Liver (tissue), 9 donors: Measurements from ENCODE around the gene LAMC2. TPM values are rescaled to one million over a fixed set of nuclear protein-coding genes. Genes with fewer than 3 reads are reported as not detected.

ENCODE experiments used
- DNase-seq: peaks from one replicate; pipeline ENCODE4 v3.0.0-alpha.2; 2017; ENCODE audit warnings: low spot score
- H3K27ac ChIP-seq, 2 donors: one replicate each; pipeline ENCODE4 v1.7.0; 2013; ENCODE audit warnings: inconsistent platforms in 2 of 2, low read length in 2 of 2, control low read depth in 1 of 2, low read depth in 1 of 2, mild to moderate bottlenecking in 1 of 2
- H3K27me3 ChIP-seq, 4 donors: one replicate each; pipeline versions ENCODE4 v1.6.1 to v1.7.0; 2013; ENCODE audit warnings: low read length in 3 of 4, inconsistent platforms in 1 of 4, mild to moderate bottlenecking in 1 of 4, moderate library complexity in 1 of 4; ENCODE audit not compliant: control insufficient read depth in 4 of 4, insufficient read depth in 4 of 4
- H3K36me3 ChIP-seq, 4 donors: one replicate each; pipeline versions ENCODE4 v1.6.1 to v1.7.0; 2013; ENCODE audit warnings: low read length in 3 of 4, mild to moderate bottlenecking in 3 of 4, low read depth in 1 of 4, moderate library complexity in 1 of 4; ENCODE audit not compliant: control insufficient read depth in 4 of 4, insufficient read depth in 3 of 4
- H3K4me1 ChIP-seq, 4 donors: one replicate each; pipeline versions ENCODE4 v1.6.1 to v1.7.0; 2013; ENCODE audit warnings: low read length in 3 of 4, mild to moderate bottlenecking in 3 of 4, moderate library complexity in 1 of 4; ENCODE audit not compliant: control insufficient read depth in 4 of 4, insufficient read depth in 4 of 4
- H3K4me3 ChIP-seq, 3 donors: one replicate each; pipeline versions ENCODE4 v1.6.1 to v1.7.0; 2013; ENCODE audit warnings: low read length in 3 of 3, control low read depth in 1 of 3, low read depth in 1 of 3, mild to moderate bottlenecking in 1 of 3
- H3K9ac ChIP-seq, 2 donors: one replicate each; pipeline ENCODE4 v1.7.0; 2013; ENCODE audit warnings: low read length in 2 of 2, mild to moderate bottlenecking in 2 of 2, moderate library complexity in 2 of 2, control low read depth in 1 of 2, low read depth in 1 of 2
- H3K9me3 ChIP-seq, 4 donors: one replicate each; pipeline versions ENCODE4 v1.6.1 to v1.7.0; 2013; ENCODE audit warnings: low read length in 3 of 4; ENCODE audit not compliant: control insufficient read depth in 4 of 4
- EGR1 ChIP-seq, 2 donors: IDR thresholded peaks; 2 replicates each; pipeline ENCODE4 v1.6.1; 2016 to 2018; ENCODE audit warnings: antibody characterized with exemption in 2 of 2, low read depth in 2 of 2
- FOXA1 ChIP-seq: IDR thresholded peaks from 2 replicates; pipeline ENCODE4 v1.6.1; 2016; ENCODE audit warnings: antibody characterized with exemption
- FOXA2 ChIP-seq: IDR thresholded peaks from 2 replicates; pipeline ENCODE4 v1.6.1; 2016; ENCODE audit warnings: antibody characterized with exemption
- GABPA ChIP-seq, 2 donors: IDR thresholded peaks in 1 of 2; conservative IDR thresholded peaks in 1 of 2; 2 replicates each; pipeline ENCODE4 v1.6.1; 2016; ENCODE audit warnings: antibody characterized with exemption in 2 of 2, mild to moderate bottlenecking in 1 of 2, moderate library complexity in 1 of 2
- HNF4A ChIP-seq, 2 donors: conservative IDR thresholded peaks; 2 replicates each; pipeline ENCODE4 v1.6.1; 2016; ENCODE audit warnings: antibody characterized with exemption in 2 of 2, mild to moderate bottlenecking in 2 of 2
- HNF4G ChIP-seq: IDR thresholded peaks from 2 replicates; pipeline ENCODE4 v1.6.1; 2016; ENCODE audit warnings: antibody characterized with exemption
- JUND ChIP-seq, 2 donors: IDR thresholded peaks; 2 replicates each; pipeline ENCODE4 v1.6.1; 2016; ENCODE audit warnings: antibody characterized with exemption in 2 of 2
- NR2F2 ChIP-seq: IDR thresholded peaks from 2 replicates; pipeline ENCODE4 v1.6.1; 2016; ENCODE audit warnings: antibody characterized with exemption
- RAD21 ChIP-seq, 2 donors: IDR thresholded peaks; 2 replicates each; pipeline ENCODE4 v1.6.1; 2016; ENCODE audit warnings: antibody characterized with exemption in 2 of 2, mild to moderate bottlenecking in 2 of 2
- RXRA ChIP-seq, 2 donors: IDR thresholded peaks; 2 replicates each; pipeline ENCODE4 v1.6.1; 2017 to 2018; ENCODE audit warnings: antibody characterized with exemption in 2 of 2, mild to moderate bottlenecking in 1 of 2
- SP1 ChIP-seq: IDR thresholded peaks from 2 replicates; pipeline ENCODE4 v1.6.1; 2018; ENCODE audit warnings: antibody characterized with exemption, mild to moderate bottlenecking
- TAF1 ChIP-seq: conservative IDR thresholded peaks from 2 replicates; pipeline ENCODE4 v1.6.1; 2016; ENCODE audit warnings: antibody characterized with exemption, mild to moderate bottlenecking
- YY1 ChIP-seq: IDR thresholded peaks from 2 replicates; pipeline ENCODE4 v1.6.1; 2016; ENCODE audit warnings: antibody characterized with exemption, mild to moderate bottlenecking
- WGBS: extraction: QIAGEN DNeasy Blood & Tissue Kit; methylation state at CpG from one replicate; pipeline ENCODE4 v1.1.7; 2013; 5-methylcytosine and 5-hydroxymethylcytosine counted together
- polyA plus RNA-seq, 2 donors: library from polyadenylated mRNA; stranded (reverse) in 1 of 2; unstranded in 1 of 2; fragments of 200-250 nt in 1 of 2; fragments of >200 nt in 1 of 2; fragmentation: Nextera tagmentation in 1 of 2; extraction: Ambion mirVana in 1 of 2; gene quantifications; one replicate each; pipeline versions ENCODE4 v1.2.1 to v1.2.3, GENCODE V29; 2013 to 2015
- total RNA-seq, 2 donors: library from RNA; depleted of rRNA; stranded (reverse); fragments of >200 nt; gene quantifications; one replicate each; pipeline ENCODE4 v1.2.3, GENCODE V29; 2014
- TF ChIP-seq, protein P1 (sequence below): fragments of 150-350 bp; IDR thresholded peaks from 2 replicates; pipeline ENCODE4 v1.5.1; 2017; ENCODE audit warnings: improper control_type of control experiment, low read depth, low read length; ENCODE audit not compliant: missing input control
- TF ChIP-seq, protein P2 (sequence below): IDR thresholded peaks from 2 replicates; pipeline ENCODE4 v1.6.1; 2016; ENCODE audit warnings: antibody characterized with exemption
- TF ChIP-seq, protein P3 (sequence below): IDR thresholded peaks from 2 replicates; pipeline ENCODE4 v1.6.1; 2016; ENCODE audit warnings: antibody characterized with exemption
- TF ChIP-seq, protein P4 (sequence below): IDR thresholded peaks from 2 replicates; pipeline ENCODE4 v1.6.1; 2016; ENCODE audit warnings: antibody characterized with exemption, mild to moderate bottlenecking
- donor health status: healthy.
- donor health status: healthy.
- donor health status: healthy.
- donor health status: healthy.
- donor health status: healthy.

Gene LAMC2
- total and polyA plus RNA-seq, 4 donors, result 0.05 to 0.42 (median 0.16) TPM

DNA sequence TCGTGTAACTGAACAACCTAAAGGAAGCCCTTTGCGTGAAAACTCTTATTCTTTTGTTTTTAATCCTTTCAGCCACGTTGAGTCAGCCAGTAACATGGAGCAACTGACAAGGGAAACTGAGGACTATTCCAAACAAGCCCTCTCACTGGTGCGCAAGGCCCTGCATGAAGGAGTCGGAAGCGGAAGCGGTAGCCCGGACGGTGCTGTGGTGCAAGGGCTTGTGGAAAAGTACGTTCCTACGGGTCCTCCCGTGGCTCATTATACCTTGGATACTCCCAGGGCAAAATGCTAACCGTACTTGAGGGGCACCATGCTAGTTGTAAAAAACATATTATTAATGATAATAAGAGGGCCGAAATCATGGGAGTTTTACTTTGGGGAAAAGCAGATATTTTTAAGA is 49.4 kb downstream of the LAMC2 start (continued):
- TF ChIP-seq, protein P1, sequence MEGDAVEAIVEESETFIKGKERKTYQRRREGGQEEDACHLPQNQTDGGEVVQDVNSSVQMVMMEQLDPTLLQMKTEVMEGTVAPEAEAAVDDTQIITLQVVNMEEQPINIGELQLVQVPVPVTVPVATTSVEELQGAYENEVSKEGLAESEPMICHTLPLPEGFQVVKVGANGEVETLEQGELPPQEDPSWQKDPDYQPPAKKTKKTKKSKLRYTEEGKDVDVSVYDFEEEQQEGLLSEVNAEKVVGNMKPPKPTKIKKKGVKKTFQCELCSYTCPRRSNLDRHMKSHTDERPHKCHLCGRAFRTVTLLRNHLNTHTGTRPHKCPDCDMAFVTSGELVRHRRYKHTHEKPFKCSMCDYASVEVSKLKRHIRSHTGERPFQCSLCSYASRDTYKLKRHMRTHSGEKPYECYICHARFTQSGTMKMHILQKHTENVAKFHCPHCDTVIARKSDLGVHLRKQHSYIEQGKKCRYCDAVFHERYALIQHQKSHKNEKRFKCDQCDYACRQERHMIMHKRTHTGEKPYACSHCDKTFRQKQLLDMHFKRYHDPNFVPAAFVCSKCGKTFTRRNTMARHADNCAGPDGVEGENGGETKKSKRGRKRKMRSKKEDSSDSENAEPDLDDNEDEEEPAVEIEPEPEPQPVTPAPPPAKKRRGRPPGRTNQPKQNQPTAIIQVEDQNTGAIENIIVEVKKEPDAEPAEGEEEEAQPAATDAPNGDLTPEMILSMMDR, result no peak
- TF ChIP-seq, protein P2, sequence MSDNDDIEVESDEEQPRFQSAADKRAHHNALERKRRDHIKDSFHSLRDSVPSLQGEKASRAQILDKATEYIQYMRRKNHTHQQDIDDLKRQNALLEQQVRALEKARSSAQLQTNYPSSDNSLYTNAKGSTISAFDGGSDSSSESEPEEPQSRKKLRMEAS, result no peak
- TF ChIP-seq NR2F2 (no peak), RXRA (IDR thresholded peaks at IDR 0.05) (no peak)
- TF ChIP-seq, protein P3, sequence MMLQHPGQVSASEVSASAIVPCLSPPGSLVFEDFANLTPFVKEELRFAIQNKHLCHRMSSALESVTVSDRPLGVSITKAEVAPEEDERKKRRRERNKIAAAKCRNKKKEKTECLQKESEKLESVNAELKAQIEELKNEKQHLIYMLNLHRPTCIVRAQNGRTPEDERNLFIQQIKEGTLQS, result no peak

DNA sequence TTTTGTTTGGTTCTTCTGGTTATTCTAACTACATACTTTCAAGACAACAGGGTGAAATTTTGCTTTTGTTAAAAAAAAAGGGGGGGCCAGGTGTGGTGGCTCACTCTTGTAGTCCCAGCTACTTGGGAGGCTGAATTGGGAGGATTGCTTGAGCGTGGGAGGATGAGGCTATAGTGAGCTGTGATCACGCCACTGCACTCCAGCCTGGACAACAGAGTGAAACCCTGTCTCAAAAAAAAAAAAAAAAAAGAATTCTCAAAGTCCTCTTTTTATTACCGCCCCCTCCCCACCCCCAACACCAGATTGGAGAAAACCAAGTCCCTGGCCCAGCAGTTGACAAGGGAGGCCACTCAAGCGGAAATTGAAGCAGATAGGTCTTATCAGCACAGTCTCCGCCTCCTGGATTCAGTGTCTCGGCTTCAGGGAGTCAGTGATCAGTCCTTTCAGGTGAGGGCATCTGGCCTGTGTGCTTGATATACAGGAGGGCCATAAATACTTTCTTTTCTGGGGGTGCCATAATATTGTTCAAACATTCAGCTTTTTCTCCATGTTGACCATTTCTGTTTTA is 50.2 kb downstream of the LAMC2 start:
- WGBS, result 94% methylated on average over 6 of the region's 6 CpGs
- H3K27ac ChIP-seq, result no peak overlapping the region

DNA sequence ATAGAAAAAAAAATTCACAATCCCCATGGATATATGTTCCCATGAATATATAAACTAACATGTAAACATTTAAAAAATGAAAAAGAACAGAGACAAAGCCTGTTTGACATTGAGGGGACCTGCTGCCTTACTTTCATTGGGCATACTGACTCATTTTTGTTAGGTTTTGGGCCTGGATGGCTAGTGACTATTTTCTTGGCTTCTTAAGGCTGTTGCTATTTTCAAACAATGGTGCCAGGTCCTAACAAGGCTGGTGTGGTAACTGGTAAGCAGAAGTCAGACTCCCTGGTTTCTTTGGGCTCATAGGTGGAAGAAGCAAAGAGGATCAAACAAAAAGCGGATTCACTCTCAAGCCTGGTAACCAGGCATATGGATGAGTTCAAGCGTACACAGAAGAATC is 51.0 kb downstream of the LAMC2 start:
- Histone ChIP-seq H3K36me3 (no peaks in the 10 kb centered on the region), H3K4me1 (no peaks in the 10 kb centered on the region), H3K4me3 (no peak overlapping the region), H3K27ac (no peak overlapping the region), H3K9ac (no peak overlapping the region), H3K27me3 (no peaks in the 10 kb centered on the region), H3K9me3 (no peaks in the 10 kb centered on the region)
- no peak for DNase-seq
- 95% methylated on average over 2 of the region's 2 CpGs for WGBS
- TF ChIP-seq, protein P1, result no peak
- TF ChIP-seq, protein P4, sequence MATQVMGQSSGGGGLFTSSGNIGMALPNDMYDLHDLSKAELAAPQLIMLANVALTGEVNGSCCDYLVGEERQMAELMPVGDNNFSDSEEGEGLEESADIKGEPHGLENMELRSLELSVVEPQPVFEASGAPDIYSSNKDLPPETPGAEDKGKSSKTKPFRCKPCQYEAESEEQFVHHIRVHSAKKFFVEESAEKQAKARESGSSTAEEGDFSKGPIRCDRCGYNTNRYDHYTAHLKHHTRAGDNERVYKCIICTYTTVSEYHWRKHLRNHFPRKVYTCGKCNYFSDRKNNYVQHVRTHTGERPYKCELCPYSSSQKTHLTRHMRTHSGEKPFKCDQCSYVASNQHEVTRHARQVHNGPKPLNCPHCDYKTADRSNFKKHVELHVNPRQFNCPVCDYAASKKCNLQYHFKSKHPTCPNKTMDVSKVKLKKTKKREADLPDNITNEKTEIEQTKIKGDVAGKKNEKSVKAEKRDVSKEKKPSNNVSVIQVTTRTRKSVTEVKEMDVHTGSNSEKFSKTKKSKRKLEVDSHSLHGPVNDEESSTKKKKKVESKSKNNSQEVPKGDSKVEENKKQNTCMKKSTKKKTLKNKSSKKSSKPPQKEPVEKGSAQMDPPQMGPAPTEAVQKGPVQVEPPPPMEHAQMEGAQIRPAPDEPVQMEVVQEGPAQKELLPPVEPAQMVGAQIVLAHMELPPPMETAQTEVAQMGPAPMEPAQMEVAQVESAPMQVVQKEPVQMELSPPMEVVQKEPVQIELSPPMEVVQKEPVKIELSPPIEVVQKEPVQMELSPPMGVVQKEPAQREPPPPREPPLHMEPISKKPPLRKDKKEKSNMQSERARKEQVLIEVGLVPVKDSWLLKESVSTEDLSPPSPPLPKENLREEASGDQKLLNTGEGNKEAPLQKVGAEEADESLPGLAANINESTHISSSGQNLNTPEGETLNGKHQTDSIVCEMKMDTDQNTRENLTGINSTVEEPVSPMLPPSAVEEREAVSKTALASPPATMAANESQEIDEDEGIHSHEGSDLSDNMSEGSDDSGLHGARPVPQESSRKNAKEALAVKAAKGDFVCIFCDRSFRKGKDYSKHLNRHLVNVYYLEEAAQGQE, result no peak
- TF ChIP-seq RXRA (IDR thresholded peaks at IDR 0.05) (no peak), HNF4G (no peak), FOXA2 (no peak), RAD21 (IDR thresholded peaks at IDR 0.05) (no peak), FOXA1 (no peak), TAF1 (no peak), JUND (IDR thresholded peaks at IDR 0.05) (no peak), YY1 (no peak), SP1 (no peak), GABPA (IDR thresholded peaks at IDR 0.05 in 1 of 2, conservative IDR thresholded peaks at IDR 0.05 in 1 of 2) (no peak), EGR1 (IDR thresholded peaks at IDR 0.05; ENCODE audit: low read depth in 2 of 2) (no peak), HNF4A (conservative IDR thresholded peaks at IDR 0.05) (no peak), NR2F2 (no peak)
- TF ChIP-seq, protein P3, result no peak
- TF ChIP-seq, protein P2, result no peak

More for the DNA sequence above, 50.2 kb downstream of the LAMC2 start:
- DNase-seq, result no peak
- H3K4me1 ChIP-seq, result no peaks in the 10 kb centered on the region
- no peak overlapping the region for H3K9ac ChIP-seq
- no peaks in the 10 kb centered on the region for H3K27me3 ChIP-seq
- H3K36me3 ChIP-seq, result no peaks in the 10 kb centered on the region
- H3K9me3 ChIP-seq, result no peaks in the 10 kb centered on the region
- TF ChIP-seq JUND (IDR thresholded peaks at IDR 0.05) (no peak), HNF4A (conservative IDR thresholded peaks at IDR 0.05) (no peak), NR2F2 (no peak), YY1 (no peak), EGR1 (IDR thresholded peaks at IDR 0.05; ENCODE audit: low read depth in 2 of 2) (no peak)
- TF ChIP-seq, protein P3, result no peak
- H3K4me3 ChIP-seq, result no peak overlapping the region
